Islet of Langerhans (tissue), 1 donor: Measurements from ENCODE around the gene SPRING1.
A peak's percentile ranks its signal among the peaks of the same experiment; 100 is the strongest.
"Not testable (repeated sequence)": the region's sequence is repeated elsewhere in the genome, so short reads cannot be mapped to it uniquely, and the experiment has no call there.

Experiments
- FAIRE-seq: peaks from one replicate; lab custom pipeline; 2011; peaks lifted over from hg19 to GRCh38; lab: Jason Lieb, UNC

Gene SPRING1, protein sequence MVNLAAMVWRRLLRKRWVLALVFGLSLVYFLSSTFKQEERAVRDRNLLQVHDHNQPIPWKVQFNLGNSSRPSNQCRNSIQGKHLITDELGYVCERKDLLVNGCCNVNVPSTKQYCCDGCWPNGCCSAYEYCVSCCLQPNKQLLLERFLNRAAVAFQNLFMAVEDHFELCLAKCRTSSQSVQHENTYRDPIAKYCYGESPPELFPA

DNA sequence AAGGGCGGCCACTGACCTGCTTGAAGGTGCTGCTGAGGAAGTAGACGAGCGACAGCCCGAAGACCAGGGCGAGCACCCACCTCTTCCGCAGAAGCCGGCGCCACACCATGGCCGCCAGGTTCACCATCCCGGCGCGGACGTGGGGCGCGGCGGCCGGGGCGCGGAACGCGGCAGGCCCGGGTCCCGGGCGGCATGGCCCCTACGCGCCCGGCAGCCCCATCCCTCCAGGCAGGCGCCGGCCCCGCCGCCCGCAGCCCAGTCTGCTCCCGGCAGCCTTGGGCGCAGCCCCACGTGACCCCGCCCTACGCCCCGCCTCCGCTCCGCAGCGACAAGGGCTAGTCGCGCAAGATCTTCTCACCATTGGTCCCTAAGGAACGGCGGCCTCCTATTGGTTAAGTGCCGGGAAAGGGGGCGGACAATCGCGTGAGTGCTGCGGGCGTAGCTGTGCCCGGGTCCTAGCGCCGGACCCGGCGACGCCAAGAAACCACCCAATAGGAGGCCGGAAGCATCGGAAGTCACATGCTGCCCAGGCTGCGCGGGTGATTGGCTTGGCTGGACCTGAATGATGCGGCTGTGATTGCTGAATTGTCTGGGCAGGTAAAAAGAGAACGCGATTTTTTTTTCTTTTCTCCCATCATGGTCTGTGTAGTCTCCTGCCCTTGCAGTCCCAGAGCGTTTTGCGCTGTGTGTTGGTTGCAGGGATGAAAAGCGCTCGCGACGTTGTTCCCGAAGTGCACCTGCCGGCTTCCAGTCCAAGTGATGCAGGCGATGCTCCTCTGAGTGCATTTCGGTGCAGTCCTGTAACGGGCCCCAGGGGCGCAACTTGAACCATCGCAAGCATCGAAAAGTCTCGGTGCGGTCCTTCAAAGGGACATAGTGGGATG is at the start of gene SPRING1, which contains the start of gene RNFT2:
TSS of gene SPRING1 (minus strand) at position 296 of the 884 bp plus-strand sequence. CDS start at position 127, 169 bp downstream.
TSS of gene RNFT2 (plus strand) at position 542 of the 884 bp plus-strand sequence. CDS start 2,183 bp downstream, outside the sequence.
- FAIRE-seq = peak; percentile 70

DNA sequence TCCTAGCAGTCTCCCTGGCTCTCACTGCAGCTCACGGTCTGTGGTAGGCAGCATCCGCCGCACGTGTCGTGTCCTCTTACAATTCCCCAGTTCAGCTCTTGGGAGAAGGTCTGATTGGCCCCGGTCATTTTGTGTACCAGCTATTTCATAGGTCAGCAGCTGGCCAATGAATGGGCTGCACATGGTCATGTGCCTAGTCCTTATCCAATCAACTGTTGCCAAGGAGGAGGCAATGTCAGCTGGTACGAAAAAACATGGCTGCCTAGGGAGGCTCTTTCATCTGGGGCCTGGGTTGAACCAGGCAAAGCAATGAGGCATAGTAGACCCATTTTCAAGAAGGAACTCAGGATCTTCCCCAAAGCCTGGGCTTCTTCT is 46.4 kb upstream of the SPRING1 start:
- FAIRE-seq = no peak

- no peak for FAIRE-seq
Observed at GRCh38 chr12:116783525-116784237, 45.8 kb upstream of the SPRING1 start.

- no peak for FAIRE-seq
Observed at GRCh38 chr12:116780942-116781341, 43.1 kb upstream of the SPRING1 start.

DNA sequence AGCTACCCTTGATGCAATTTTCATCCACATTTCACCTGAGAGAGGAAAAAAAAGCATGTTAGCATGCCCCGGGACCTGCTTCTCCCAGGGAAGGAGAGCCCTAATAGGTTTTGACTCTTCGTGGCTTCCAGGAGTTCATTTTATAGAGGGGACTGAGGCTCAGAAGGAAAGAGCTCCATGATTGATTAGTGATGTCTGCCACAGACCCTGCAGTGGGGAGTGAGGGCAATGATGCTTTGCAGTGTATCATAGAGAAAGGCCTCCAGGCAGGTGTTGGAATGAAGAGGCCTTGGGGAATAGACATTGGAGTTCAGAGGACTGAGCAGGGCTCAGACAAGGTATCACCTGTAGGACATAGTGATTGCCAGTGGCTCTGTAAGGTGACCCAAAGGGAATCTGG is 41.7 kb upstream of the SPRING1 start:
- FAIRE-seq = no peak

DNA sequence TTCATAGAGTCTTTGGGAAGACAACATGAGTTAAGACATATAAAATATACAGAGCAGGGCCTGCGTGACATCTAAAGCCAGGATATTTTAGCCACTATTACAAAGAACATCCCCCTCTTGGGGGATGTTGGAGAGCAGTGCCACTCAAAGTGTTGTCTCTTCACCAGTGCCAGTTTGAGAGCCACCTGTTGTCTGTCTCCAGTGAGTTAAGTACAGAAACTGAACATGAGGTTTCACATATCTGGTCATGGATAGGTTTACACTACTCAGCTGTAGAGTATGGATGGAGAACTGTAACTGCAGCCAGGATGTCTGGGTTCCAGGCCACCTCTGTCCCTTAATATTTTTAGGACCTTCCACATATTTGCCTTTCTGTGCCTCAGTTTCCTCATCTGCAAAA is 39.4 kb upstream of the SPRING1 start:
- FAIRE-seq = no peak

GRCh38 chr12:116774020-116774419 is 36.2 kb upstream of the SPRING1 start:
- FAIRE-seq = no peak

GRCh38 chr12:116773276-116773731 is 35.4 kb upstream of the SPRING1 start:
- FAIRE-seq = no peak

- no peak for FAIRE-seq
Observed at GRCh38 chr12:116771651-116772050, 33.8 kb upstream of the SPRING1 start.

DNA sequence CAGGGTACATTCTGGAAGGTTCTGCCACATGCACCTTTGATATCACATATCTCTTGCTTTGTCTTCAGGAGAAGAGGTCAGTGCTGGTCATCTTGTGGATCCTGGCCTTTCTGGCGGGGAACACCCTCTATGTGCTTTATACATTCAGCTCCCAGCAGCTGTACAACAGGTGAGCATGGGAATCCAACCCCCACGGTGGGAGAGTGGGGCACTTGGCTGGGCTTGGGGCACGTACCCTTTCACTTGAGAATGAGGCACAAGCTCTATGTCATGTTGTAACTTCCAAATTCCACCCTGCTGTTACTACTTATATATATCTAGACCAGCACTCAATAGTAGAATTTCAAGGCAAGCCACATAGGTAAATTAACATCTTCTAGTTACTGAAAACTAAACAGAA is 28.9 kb upstream of the SPRING1 start:
- FAIRE-seq = no peak

- FAIRE-seq = no peak
Observed at GRCh38 chr12:116766285-116766684, 28.4 kb upstream of the SPRING1 start.

GRCh38 chr12:116765271-116765670 is 27.4 kb upstream of the SPRING1 start:
- no peak for FAIRE-seq

DNA sequence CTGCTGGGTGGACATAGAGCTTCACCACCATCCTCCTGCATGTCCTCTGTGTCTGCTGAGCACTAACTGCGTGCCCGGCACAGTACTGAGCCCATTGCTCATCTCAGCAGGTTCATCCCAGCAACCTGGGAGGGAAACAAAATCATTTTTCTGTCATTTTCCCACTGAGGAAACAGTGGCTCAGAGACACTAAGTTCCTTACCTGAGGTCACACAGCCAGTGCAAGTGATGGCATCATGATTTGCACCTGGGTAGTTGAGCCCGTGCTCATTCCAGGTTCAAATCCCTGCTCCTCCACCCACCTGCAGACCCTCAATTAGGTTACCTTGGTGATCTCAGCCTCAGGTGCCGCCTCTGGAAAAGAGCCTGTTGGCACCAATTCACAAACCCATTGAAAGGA is 23.6 kb upstream of the SPRING1 start:
- FAIRE-seq = no peak

DNA sequence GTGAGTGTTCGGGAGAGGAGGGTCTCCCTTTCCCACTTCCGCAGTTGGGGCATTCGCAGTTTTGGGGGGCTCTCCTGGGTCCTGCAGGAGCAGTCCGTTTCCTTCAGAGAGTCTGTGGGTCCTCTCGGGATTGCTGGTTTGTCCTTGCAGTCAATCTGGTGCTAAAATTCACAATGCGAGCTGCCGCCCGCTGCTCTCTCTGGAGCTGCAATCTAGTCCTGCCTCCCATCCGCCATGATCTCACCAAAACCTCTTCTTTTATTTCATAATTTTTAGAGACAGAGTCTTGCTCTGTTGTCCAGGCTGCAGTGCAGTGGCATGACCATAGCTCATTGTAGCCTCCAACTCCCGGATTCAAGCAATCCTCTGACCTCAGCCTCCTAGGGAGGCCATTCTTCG is 22.8 kb upstream of the SPRING1 start:
- FAIRE-seq = no peak

GRCh38 chr12:116759783-116760621 is 22.1 kb upstream of the SPRING1 start:
- no peak for FAIRE-seq

DNA sequence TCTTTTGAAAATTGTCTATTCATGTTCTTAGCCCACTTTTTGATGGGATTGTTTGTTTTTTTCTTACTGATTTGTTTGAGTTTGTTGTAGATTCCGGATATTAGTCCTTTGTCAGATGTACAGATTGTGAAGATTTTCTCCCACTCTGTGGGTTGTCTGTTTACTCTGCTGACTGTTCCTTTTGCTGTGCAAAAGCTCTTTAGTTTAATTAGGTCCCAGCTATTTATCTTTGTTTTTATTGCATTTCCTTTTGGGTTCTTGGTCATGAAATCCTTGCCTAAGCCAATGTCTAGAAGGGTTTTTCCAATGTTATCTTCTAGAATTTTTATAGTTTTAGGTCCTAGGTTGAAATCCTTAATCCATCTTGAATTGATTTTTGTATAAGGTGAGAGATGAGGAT is 16.9 kb upstream of the SPRING1 start:
- FAIRE-seq = not testable (repeated sequence)

DNA sequence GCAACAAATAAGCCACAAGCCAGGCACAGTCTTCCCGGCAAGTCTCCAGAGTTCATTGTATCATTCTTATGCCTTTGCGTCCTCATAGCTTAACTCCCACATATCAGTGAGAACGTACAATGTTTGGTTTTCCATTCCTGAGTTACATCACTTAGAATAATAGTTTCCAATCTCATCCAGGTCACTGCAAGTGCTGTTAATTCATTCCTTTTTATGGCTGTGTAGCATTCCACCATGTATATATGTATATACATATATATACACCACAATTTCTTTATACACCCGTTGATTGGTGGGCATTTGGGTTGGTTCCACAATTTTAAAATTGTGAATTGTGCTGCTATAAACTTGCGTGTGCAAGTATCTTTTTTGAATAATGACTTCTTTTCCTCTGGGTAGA is 16.2 kb upstream of the SPRING1 start:
- FAIRE-seq = not testable (repeated sequence)

DNA sequence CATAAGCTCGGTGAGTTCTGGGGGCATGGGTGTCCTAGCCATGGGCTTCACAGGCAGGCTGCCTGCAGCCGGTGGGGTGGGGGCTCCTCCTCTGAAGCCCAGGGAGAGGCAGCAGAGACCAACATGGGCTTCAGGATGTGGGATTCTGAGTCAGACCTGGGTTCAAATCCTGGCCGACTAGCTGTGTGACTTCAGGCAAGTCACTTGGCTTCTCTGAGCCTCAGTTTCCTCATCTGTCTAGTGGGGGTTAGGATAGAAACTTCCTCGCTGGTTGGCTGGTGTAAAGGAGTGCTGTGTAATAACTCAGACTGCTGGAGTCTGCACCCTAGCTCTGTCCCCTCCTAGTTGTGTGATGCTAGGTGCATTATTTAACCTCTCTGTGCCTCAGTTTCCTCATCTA is 12.4 kb upstream of the SPRING1 start:
- FAIRE-seq = no peak

DNA sequence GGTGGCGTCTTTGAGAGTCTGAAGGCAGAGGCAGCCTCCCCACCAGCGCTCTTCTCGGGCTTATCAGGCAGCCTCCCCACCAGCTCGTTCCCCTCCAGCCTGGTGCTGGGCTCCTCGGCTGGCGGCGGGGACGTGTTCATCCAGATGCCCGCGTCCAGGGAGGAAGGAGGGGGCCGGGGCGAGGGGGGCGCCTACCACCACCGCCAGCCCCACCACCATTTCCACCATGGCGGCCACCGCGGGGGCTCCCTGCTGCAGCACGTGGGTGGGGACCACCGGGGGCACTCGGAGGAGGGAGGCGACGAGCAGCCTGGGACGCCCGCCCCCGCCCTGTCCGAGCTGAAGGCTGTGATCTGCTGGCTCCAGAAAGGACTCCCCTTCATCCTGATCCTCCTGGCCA is 12.0 kb upstream of the SPRING1 start:
- FAIRE-seq = no peak

DNA sequence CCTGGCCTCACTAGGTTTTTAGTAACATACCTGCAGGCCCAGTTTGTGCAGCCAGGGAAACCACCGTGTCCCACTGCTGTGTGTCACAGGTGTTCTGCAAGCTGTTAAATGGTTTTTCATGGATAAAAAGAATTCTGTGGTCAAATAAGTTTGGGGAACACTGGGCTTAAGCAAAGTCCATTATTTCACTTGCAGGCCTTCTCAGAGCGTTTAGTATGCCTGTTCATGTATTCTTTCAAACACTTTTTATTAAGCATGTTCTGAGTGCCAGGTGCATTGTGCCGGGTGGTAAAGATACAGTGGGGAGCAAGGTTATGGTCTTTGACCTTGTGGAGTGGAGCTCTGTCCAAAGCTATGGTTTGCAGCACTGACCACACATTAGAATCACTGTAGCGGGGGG is 7.7 kb upstream of the SPRING1 start:
- FAIRE-seq = no peak

DNA sequence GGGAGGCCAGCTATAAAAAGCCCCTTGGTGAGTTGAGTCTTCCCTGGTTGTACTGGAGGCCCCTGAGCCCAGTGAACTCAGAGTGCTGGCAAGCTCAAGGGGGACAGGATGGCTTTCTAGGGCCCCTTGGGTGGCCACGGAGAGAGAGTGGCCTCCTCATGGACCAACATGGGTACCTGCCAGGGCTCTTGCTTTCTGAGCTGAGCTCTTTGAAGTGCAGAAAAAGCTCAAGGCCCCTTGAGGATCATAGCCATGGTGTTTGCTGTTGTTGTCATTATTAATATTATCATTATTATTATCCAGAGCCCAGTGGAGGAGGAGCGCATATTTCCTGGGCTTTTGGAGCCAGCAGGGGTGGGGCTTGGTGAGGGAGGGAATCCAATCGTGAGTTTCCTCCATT is 6.9 kb upstream of the SPRING1 start:
- FAIRE-seq = no peak

GRCh38 chr12:116742787-116743186 is 4.9 kb upstream of the SPRING1 start:
- FAIRE-seq = not testable (repeated sequence)
